Parathyroid adenoma (tissue), 2 donors: Measurements from ENCODE around the gene EFNA3.

Experiments
- H2AFZ ChIP-seq: fragments of 300-600 bp; sonication (generic); one replicate; pipeline ENCODE4 v1.7.0; 2017; ENCODE audit warnings: antibody characterized with exemption, mild to moderate bottlenecking
- H3K27ac ChIP-seq: fragments of 300-600 bp; sonication (generic); one replicate; pipeline ENCODE4 v1.7.0; 2017
- H3K27me3 ChIP-seq: fragments of 300-600 bp; sonication (generic); one replicate; pipeline ENCODE4 v1.7.0; 2017; ENCODE audit warnings: low read length; ENCODE audit not compliant: control insufficient read depth, insufficient read depth
- H3K36me3 ChIP-seq: fragments of 300-600 bp; sonication (generic); one replicate; pipeline ENCODE4 v1.7.0; 2017; ENCODE audit warnings: low read length; ENCODE audit not compliant: control insufficient read depth, insufficient read depth
- H3K4me1 ChIP-seq: fragments of 300-600 bp; sonication (generic); one replicate; pipeline ENCODE4 v1.7.0; 2017; ENCODE audit warnings: control low read depth
- H3K4me2 ChIP-seq: fragments of 300-600 bp; sonication (generic); one replicate; pipeline ENCODE4 v1.7.0; 2017; ENCODE audit warnings: low read length
- H3K4me3 ChIP-seq: fragments of 300-600 bp; sonication (generic); one replicate; pipeline ENCODE4 v1.7.0; 2017; ENCODE audit warnings: low read depth, low read length
- H3K79me2 ChIP-seq: fragments of 300-600 bp; sonication (generic); one replicate; pipeline ENCODE4 v1.7.0; 2017; ENCODE audit warnings: control low read depth
- H3K9ac ChIP-seq: fragments of 300-600 bp; sonication (generic); one replicate; pipeline ENCODE4 v1.7.0; 2017; ENCODE audit warnings: mild to moderate bottlenecking
- H3K9me3 ChIP-seq: fragments of 300-600 bp; sonication (generic); one replicate; pipeline ENCODE4 v1.7.0; 2017; ENCODE audit warnings: low read length; ENCODE audit not compliant: control insufficient read depth
- CTCF ChIP-seq: fragments of 300-600 bp; sonication (generic); IDR thresholded peaks from one replicate; pipeline ENCODE4 v1.7.0; 2017; ENCODE audit warnings: antibody characterized with exemption, mild to moderate bottlenecking
- donor health status: primary hyperparathyroidism.

Gene EFNA3

DNA sequence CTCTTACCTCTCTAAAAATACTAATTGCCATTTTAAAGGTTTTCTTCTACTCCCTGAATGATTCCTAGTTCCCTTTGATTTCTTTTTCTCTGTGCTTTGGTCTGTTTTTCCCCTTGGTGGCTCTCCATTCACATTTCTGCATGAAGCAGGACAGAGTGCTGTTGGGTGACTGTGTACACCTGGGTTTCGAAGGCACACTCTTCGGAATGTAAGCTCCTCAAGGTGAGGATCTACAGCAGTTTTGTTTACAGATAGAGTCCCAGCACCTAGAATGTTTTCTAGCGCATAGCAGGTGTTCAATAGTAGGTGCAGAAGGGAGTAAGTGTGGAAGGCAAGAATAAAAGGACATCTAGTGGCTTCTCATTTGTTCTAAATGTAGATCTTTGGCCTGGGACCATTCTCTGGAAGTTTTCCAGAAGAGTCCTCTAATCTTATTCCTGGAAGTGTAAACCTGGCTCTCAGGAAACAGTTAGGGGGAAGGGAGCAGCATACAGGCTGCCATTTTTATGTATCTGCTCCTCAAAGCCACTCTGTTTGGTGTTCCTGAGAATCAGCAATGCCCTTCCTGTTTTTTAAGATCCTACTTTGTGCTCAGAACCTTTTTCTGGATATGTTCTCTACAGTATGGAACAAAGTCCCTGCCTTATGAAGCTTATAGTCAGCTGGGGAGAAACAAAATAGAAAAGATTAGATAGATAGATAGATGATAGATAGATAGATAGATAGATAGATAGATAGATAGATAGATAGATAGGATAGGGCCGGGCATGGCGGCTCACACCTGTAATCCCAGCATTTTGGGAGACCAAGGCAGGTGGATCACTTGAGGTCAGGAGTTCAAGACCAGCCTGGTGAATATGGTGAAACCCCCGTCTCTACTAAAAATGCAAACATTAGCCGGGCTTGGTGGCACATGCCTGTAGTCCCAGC is 26.2 kb downstream of the EFNA3 start:
- H3K9me3 ChIP-seq = no peaks in the 10 kb centered on the region
- no peak overlapping the region for H3K9ac ChIP-seq
- TF ChIP-seq CTCF = no peak
- H3K4me2 ChIP-seq = no peak overlapping the region
- no peak overlapping the region for H3K27ac ChIP-seq
- no peaks in the 10 kb centered on the region for H3K4me1 ChIP-seq
- H3K36me3 ChIP-seq = no peaks in the 10 kb centered on the region
- no peaks in the 10 kb centered on the region for H3K79me2 ChIP-seq
- no peaks in the 10 kb centered on the region for H3K27me3 ChIP-seq
- no peak overlapping the region for H2AFZ ChIP-seq
- H3K4me3 ChIP-seq = no peak overlapping the region

DNA sequence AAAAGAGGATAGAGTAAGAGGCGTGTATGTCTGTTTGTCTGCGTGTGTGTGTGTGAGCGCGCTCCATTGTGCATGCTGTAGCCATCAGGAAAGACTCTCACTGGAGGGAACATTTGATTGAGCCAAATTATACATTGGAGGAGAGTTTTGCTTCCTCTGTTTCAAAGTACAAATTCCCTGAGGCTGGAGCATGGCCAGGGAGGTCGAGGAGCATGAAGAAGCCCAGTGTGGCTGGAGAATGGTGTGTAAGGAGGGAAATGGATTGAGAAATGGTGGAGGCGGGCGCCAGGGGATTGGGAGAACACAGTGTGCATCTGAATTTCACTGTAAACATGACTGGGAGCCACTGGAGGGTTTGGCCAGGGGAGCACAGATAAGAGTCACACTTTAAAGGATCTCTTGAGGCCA is 27.0 kb downstream of the EFNA3 start:
- H3K4me2 ChIP-seq = no peak overlapping the region
- H3K79me2 ChIP-seq = no peaks in the 10 kb centered on the region
- no peak overlapping the region for H3K4me3 ChIP-seq
- H3K4me1 ChIP-seq = no peaks in the 10 kb centered on the region
- TF ChIP-seq CTCF = no peak
- H2AFZ ChIP-seq = no peak overlapping the region
- H3K9me3 ChIP-seq = no peaks in the 10 kb centered on the region
- no peaks in the 10 kb centered on the region for H3K36me3 ChIP-seq
- no peak overlapping the region for H3K9ac ChIP-seq
- H3K27me3 ChIP-seq = no peaks in the 10 kb centered on the region
- no peak overlapping the region for H3K27ac ChIP-seq

DNA sequence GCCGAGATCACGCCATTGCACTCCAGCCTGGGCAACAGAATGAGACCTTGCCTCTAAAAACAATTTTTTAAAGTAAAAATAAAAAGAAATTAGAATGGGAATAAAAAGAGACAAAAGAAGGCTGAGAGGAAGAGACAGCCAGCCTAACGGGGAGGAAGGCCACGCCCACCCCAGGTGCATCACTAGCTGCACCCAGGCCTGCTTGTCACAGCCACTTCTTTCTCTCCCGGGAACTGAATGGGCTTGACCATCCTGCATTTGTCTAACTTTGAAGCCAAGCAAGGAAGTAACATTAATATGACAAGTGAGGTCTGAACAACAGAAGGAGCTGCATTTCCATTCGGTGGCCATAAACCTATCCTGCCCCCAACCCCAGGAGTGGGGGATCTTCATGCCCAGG is 28.2 kb downstream of the EFNA3 start:
- Histone ChIP-seq H3K36me3 (no peaks in the 10 kb centered on the region), H3K4me3 (no peak overlapping the region), H3K4me2 (no peak overlapping the region), H2AFZ (no peak overlapping the region), H3K9me3 (no peaks in the 10 kb centered on the region), H3K27me3 (no peaks in the 10 kb centered on the region), H3K9ac (no peak overlapping the region), H3K79me2 (no peaks in the 10 kb centered on the region), H3K27ac (no peak overlapping the region), H3K4me1 (no peaks in the 10 kb centered on the region)
- no peak for TF ChIP-seq CTCF

DNA sequence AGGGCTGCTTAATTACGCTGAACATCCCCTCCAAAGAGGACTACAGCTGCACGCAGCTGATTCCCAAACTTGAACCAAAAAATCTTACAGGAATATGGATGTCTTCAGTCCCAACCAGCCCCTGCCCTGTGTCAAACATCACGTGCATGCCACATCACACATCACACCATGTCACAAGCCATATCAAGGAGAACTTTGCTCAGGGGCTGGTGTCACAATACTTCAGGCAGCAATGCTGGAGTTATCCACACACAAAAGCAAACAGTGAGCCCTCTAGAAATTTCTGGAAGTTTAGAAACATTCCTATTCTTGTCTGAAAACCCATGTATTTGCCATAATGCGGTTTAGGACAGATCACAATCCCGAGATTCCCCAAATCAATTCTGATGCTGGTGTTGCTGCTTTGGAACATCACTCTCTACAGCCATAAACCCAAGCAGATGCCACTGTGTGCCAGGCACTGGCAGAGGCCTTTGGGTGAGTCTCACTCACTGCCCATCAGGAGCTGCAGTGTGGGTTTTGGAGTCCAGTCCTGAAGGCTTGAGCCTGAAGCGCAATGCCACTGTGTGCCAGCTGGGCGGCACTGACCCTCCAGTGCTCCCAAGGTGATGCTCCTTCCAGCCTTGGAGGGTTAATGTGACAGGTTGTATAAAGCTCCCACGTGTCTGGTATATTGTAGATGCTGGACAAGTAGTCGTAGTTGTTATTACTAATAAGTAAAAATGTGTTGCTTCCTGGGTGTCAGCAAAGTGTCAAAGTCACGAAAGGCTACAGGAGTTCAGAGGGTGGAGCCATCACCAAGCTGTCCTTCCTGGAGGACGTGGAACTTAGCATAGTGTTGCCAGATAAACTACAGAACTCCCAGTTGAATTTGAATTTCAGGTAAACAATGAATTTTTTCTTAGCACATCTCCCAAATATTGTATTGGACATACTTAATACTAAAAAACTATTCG is 28.9 kb downstream of the EFNA3 start:
- Histone ChIP-seq H3K9ac (no peak overlapping the region), H3K27me3 (no peaks in the 10 kb centered on the region), H3K4me2 (no peak overlapping the region), H3K4me1 (no peaks in the 10 kb centered on the region), H3K27ac (no peak overlapping the region), H3K36me3 (no peaks in the 10 kb centered on the region), H3K9me3 (no peaks in the 10 kb centered on the region), H3K4me3 (no peak overlapping the region), H3K79me2 (no peaks in the 10 kb centered on the region), H2AFZ (no peak overlapping the region)
- no peak for TF ChIP-seq CTCF
